ENCODE measurements around the gene IYD.
"Not testable (repeated sequence)": the region's sequence is repeated elsewhere in the genome, so short reads cannot be mapped to it uniquely, and the experiment has no call there.

The IYD gene

DNA sequence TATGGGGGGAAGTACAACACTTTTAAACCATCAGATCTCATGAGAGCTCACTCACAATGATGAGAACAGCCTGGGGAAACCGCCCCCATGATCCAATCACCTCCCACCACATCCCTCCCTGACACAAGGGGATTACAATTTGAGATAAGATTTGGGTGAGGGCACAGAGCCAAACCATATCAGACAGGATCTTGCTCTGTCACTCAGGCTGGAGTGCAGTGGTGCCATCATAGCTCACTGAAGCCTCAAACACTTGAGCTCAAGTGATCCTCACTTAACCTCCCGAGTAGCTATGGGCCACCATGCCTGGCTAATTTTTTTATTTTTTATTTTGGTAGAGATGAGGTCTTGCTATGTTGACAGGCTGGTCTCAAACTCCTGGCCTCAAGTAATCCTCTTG is 5.1 kb upstream of the IYD start:
- TF ChIP-seq, protein P1, sequence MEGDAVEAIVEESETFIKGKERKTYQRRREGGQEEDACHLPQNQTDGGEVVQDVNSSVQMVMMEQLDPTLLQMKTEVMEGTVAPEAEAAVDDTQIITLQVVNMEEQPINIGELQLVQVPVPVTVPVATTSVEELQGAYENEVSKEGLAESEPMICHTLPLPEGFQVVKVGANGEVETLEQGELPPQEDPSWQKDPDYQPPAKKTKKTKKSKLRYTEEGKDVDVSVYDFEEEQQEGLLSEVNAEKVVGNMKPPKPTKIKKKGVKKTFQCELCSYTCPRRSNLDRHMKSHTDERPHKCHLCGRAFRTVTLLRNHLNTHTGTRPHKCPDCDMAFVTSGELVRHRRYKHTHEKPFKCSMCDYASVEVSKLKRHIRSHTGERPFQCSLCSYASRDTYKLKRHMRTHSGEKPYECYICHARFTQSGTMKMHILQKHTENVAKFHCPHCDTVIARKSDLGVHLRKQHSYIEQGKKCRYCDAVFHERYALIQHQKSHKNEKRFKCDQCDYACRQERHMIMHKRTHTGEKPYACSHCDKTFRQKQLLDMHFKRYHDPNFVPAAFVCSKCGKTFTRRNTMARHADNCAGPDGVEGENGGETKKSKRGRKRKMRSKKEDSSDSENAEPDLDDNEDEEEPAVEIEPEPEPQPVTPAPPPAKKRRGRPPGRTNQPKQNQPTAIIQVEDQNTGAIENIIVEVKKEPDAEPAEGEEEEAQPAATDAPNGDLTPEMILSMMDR (IDR thresholded peaks at IDR 0.05; ENCODE audit: borderline replicate concordance, insufficient read depth, low read depth, low read length): no peak
- H3K4me3 ChIP-seq (ENCODE audit: low read depth, low read length): no peak overlapping the region

GRCh38 chr6:150366118-150366778 is 2.6 kb upstream of the IYD start:
- H3K4me3 ChIP-seq (ENCODE audit: low read depth, low read length): no peak overlapping the region
- TF ChIP-seq, protein P1 (IDR thresholded peaks at IDR 0.05; ENCODE audit: borderline replicate concordance, insufficient read depth, low read depth, low read length): no peak

GRCh38 chr6:150369408-150369807 is 596 bp downstream of the IYD start:
- H3K4me3 ChIP-seq (ENCODE audit: low read depth, low read length): no peak overlapping the region
- TF ChIP-seq, protein P1 (IDR thresholded peaks at IDR 0.05; ENCODE audit: borderline replicate concordance, insufficient read depth, low read depth, low read length): no peak

GRCh38 chr6:150370112-150370511 is 1.3 kb downstream of the IYD start:
- H3K4me3 ChIP-seq (ENCODE audit: low read depth, low read length): no peak overlapping the region
- TF ChIP-seq, protein P1 (IDR thresholded peaks at IDR 0.05; ENCODE audit: borderline replicate concordance, insufficient read depth, low read depth, low read length): no peak

- TF ChIP-seq, protein P1 (IDR thresholded peaks at IDR 0.05; ENCODE audit: borderline replicate concordance, insufficient read depth, low read depth, low read length): no peak
- H3K4me3 ChIP-seq (ENCODE audit: low read depth, low read length): no peak overlapping the region
Observed at GRCh38 chr6:150371356-150371755, 2.5 kb downstream of the IYD start.

GRCh38 chr6:150372051-150372450 is 3.2 kb downstream of the IYD start:
- TF ChIP-seq, protein P1 (IDR thresholded peaks at IDR 0.05; ENCODE audit: borderline replicate concordance, insufficient read depth, low read depth, low read length): no peak
- H3K4me3 ChIP-seq (ENCODE audit: low read depth, low read length): no peak overlapping the region

GRCh38 chr6:150373260-150373701 is 4.5 kb downstream of the IYD start:
- TF ChIP-seq, protein P1 (IDR thresholded peaks at IDR 0.05; ENCODE audit: borderline replicate concordance, insufficient read depth, low read depth, low read length): no peak
- H3K4me3 ChIP-seq (ENCODE audit: low read depth, low read length): no peak overlapping the region

GRCh38 chr6:150374346-150374745 is 5.5 kb downstream of the IYD start:
- H3K4me3 ChIP-seq (ENCODE audit: low read depth, low read length): not testable (repeated sequence)
